Uterus (tissue), 4 donors: ENCODE measurements around the gene TAP2. TPM values are rescaled to one million over a fixed set of nuclear protein-coding genes. Genes with fewer than 3 reads are reported as not detected.
A peak's percentile ranks its signal among the peaks of the same experiment; 100 is the strongest.

Source experiments
- DNase-seq, 2 donors: peaks; one replicate each; pipeline ENCODE4 v3.0.0-alpha.2; 2019 to 2020
- H3K27ac ChIP-seq, 2 donors: fragments of 200-600 bp; sonication (generic); 1 replicate in 1 of 2; 2 replicates in 1 of 2; pipeline ENCODE4 v1.5.1; 2016 to 2018
- H3K27me3 ChIP-seq, 2 donors: fragments of 200-600 bp; sonication (generic); one replicate each; pipeline ENCODE4 v1.5.1; 2018 to 2019; ENCODE audit warnings: control low read depth in 1 of 2
- H3K36me3 ChIP-seq, 2 donors: fragments of 200-600 bp; sonication (generic); one replicate each; pipeline ENCODE4 v1.5.1; 2019; ENCODE audit warnings: control low read depth in 1 of 2
- H3K4me1 ChIP-seq, 2 donors: fragments of 200-600 bp; sonication (generic); one replicate each; pipeline ENCODE4 v1.5.1; 2018 to 2019; ENCODE audit warnings: control low read depth in 1 of 2
- H3K4me3 ChIP-seq, 2 donors: fragments of 200-600 bp; sonication (generic); 1 replicate in 1 of 2; 2 replicates in 1 of 2; pipeline ENCODE4 v1.5.1; 2018 to 2019; ENCODE audit warnings: mild to moderate bottlenecking in 1 of 2
- H3K9me3 ChIP-seq, 2 donors: fragments of 200-600 bp; sonication (generic); one replicate each; pipeline ENCODE4 v1.5.1; 2019; ENCODE audit warnings: control low read depth in 1 of 2
- CTCF ChIP-seq, 4 experiments: fragments of 200-600 bp in 2 of 4; fragments of 450-650 bp in 2 of 4; sonication (generic) in 2 of 4; IDR thresholded peaks; one replicate each; pipeline ENCODE4 v1.5.1; 2016 to 2019; ENCODE audit warnings: antibody characterized with exemption in 4 of 4, mild to moderate bottlenecking in 2 of 4, moderate library complexity in 1 of 4
- POLR2A ChIP-seq, 2 donors: fragments of 450-650 bp; IDR thresholded peaks; one replicate each; pipeline ENCODE4 v1.6.1; 2016; ENCODE audit warnings: antibody characterized with exemption in 2 of 2, mild to moderate bottlenecking in 1 of 2, moderate library complexity in 1 of 2
- intact Hi-C: fragments of 100-400 bp; cut with DNase I; formaldehyde crosslinking; loops from one replicate; pipeline ENCODE4 v1.15.1; 2023; ENCODE audit warnings: low total_unique reads
- total RNA-seq, 4 donors: library from RNA; depleted of rRNA in 3 of 4; stranded (reverse); fragments of >200 nt in 3 of 4; gene quantifications; one replicate each; pipeline versions ENCODE4 v1.1.0 to v1.2.4, GENCODE V29; 2014 to 2023
- donor health status: DM: yes; HTN: yes; CAD: no.

Gene TAP2
- total RNA-seq, 4 donors from 2014 or later: 3.0 to 42.4 (median 21.5) TPM

- no peak for TF ChIP-seq CTCF (IDR thresholded peaks at IDR 0.05)
- no peak for TF ChIP-seq POLR2A (IDR thresholded peaks at IDR 0.05)
- no peaks in the 10 kb centered on the region for H3K27me3 ChIP-seq
- intact Hi-C loops: no loop called here
- no peaks in the 10 kb centered on the region for H3K4me1 ChIP-seq
- DNase-seq: no peak
- no peaks in the 10 kb centered on the region for H3K36me3 ChIP-seq
- no peak overlapping the region for H3K4me3 ChIP-seq
- no peak overlapping the region for H3K27ac ChIP-seq
- H3K9me3 ChIP-seq: no peaks in the 10 kb centered on the region
Measured at GRCh38 chr6:32860674-32861073, 22.1 kb upstream of the TAP2 start.

GRCh38 chr6:32858194-32858593 lies 19.7 kb upstream of the TAP2 start:
- H3K36me3 ChIP-seq: no peaks in the 10 kb centered on the region
- no peak for DNase-seq
- no peak overlapping the region for H3K4me3 ChIP-seq
- no peaks in the 10 kb centered on the region for H3K9me3 ChIP-seq
- H3K27me3 ChIP-seq: no peaks in the 10 kb centered on the region
- H3K27ac ChIP-seq: no peak overlapping the region
- TF ChIP-seq POLR2A (IDR thresholded peaks at IDR 0.05) (no peak), CTCF (IDR thresholded peaks at IDR 0.05) (no peak)
- no peaks in the 10 kb centered on the region for H3K4me1 ChIP-seq
- intact Hi-C loops: no loop called here

- no peaks in the 10 kb centered on the region for H3K36me3 ChIP-seq
- no peak overlapping the region for H3K27ac ChIP-seq
- DNase-seq: no peak
- no peak overlapping the region for H3K4me3 ChIP-seq
- intact Hi-C loops: no loop called here
- H3K9me3 ChIP-seq: no peaks in the 10 kb centered on the region
- H3K27me3 ChIP-seq: no peaks in the 10 kb centered on the region
- TF ChIP-seq POLR2A (IDR thresholded peaks at IDR 0.05) (no peak), CTCF (IDR thresholded peaks at IDR 0.05) (no peak)
- H3K4me1 ChIP-seq: no peaks in the 10 kb centered on the region
Measured at GRCh38 chr6:32857156-32857891, 18.8 kb upstream of the TAP2 start.

GRCh38 chr6:32855467-32856174 lies 17.1 kb upstream of the TAP2 start:
- TF ChIP-seq CTCF (IDR thresholded peaks at IDR 0.05) (no peak), POLR2A (IDR thresholded peaks at IDR 0.05) (no peak)
- no peaks in the 10 kb centered on the region for H3K9me3 ChIP-seq
- H3K27ac ChIP-seq: peak overlapping the region; percentile 97 to 99
- no peak overlapping the region for H3K4me3 ChIP-seq
- no peak for DNase-seq
- H3K36me3 ChIP-seq: no peaks in the 10 kb centered on the region
- H3K4me1 ChIP-seq: peaks cover 7 to 9% of the 10 kb centered on the region in 2 donors
- intact Hi-C loops: no loop called here
- H3K27me3 ChIP-seq: no peaks in the 10 kb centered on the region
